Stomach smooth muscle (tissue), 2 donors: ENCODE measurements around the gene GTF2A1.
A peak's percentile ranks its signal among the peaks of the same experiment; 100 is the strongest.

Experiments
- H3K27ac ChIP-seq: one replicate; pipeline ENCODE4 v1.7.0; 2013; ENCODE audit warnings: mild to moderate bottlenecking, low read length, inconsistent platforms
- H3K27me3 ChIP-seq, 2 donors: one replicate each; pipeline ENCODE4 v1.7.0; 2013; ENCODE audit warnings: low read length in 2 of 2; ENCODE audit not compliant: insufficient read depth in 2 of 2, control insufficient read depth in 1 of 2
- H3K36me3 ChIP-seq, 2 donors: one replicate each; pipeline ENCODE4 v1.7.0; 2013; ENCODE audit warnings: low read length in 2 of 2; ENCODE audit not compliant: control insufficient read depth in 2 of 2, insufficient read depth in 2 of 2
- H3K4me1 ChIP-seq: one replicate; pipeline ENCODE4 v1.7.0; 2013; ENCODE audit warnings: low read length; ENCODE audit not compliant: control insufficient read depth, insufficient read depth
- H3K4me3 ChIP-seq, 2 donors: one replicate each; pipeline ENCODE4 v1.7.0; 2013; ENCODE audit warnings: low read length in 2 of 2
- H3K9ac ChIP-seq, 2 donors: one replicate each; pipeline ENCODE4 v1.7.0; 2013; ENCODE audit warnings: low read length in 2 of 2, mild to moderate bottlenecking in 1 of 2
- H3K9me3 ChIP-seq, 2 donors: one replicate each; pipeline ENCODE4 v1.7.0; 2013; ENCODE audit warnings: low read length in 2 of 2; ENCODE audit not compliant: control insufficient read depth in 2 of 2
- donor health status: healthy.
- donor health status: Pancreatic carcinoma.

GTF2A1 gene

DNA sequence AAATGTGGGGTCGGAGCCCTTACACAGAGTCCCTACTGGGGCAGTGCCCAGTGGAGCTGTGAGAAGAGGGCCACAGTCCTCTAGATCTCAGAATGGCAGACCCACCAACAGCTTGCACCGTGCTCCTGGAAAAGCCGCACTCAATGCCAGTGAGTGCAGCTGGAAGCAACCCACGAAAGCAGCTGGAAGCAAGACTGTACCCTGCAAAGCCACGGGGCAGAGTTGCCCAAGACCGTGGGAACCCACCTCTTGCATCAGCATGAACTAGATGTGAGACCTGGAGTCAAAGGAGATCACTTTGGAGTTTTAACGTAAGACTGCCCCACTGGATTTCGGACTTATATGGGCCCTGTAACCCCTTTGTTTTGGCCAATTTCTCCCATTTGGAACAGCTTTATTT lies 12.3 kb downstream of the GTF2A1 start:
- no peaks in the 10 kb centered on the region for H3K4me1 ChIP-seq
- H3K27me3 ChIP-seq, result no peaks in the 10 kb centered on the region
- no peak overlapping the region for H3K27ac ChIP-seq
- H3K36me3 ChIP-seq, result peaks cover 3 to 14% of the 10 kb centered on the region in 2 donors
- no peak overlapping the region for H3K4me3 ChIP-seq
- H3K9ac ChIP-seq, result no peak overlapping the region
- no peaks in the 10 kb centered on the region for H3K9me3 ChIP-seq

DNA sequence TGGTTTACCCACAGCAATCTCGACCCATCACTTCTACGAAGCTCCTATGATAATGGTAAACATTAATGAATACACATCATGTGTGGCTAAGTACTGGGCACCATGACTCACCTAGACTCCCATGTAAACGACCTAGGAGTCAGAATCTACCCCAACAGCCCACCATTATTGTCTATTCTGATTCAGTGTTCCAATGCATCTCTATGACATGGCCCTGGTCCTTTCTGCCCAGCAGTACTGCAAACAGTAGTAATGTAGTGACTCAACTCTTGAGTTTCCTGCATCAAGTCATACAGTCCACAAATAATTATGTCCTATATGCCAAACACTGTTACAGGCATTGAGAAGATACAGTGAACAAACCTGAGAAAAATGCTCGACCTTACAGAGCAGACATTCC lies 14.6 kb downstream of the GTF2A1 start:
- H3K27ac ChIP-seq, result no peak overlapping the region
- H3K4me1 ChIP-seq, result no peaks in the 10 kb centered on the region
- H3K36me3 ChIP-seq, result peaks cover 10 to 17% of the 10 kb centered on the region in 2 donors
- no peaks in the 10 kb centered on the region for H3K9me3 ChIP-seq
- H3K4me3 ChIP-seq, result no peak overlapping the region
- no peaks in the 10 kb centered on the region for H3K27me3 ChIP-seq
- H3K9ac ChIP-seq, result no peak overlapping the region

DNA sequence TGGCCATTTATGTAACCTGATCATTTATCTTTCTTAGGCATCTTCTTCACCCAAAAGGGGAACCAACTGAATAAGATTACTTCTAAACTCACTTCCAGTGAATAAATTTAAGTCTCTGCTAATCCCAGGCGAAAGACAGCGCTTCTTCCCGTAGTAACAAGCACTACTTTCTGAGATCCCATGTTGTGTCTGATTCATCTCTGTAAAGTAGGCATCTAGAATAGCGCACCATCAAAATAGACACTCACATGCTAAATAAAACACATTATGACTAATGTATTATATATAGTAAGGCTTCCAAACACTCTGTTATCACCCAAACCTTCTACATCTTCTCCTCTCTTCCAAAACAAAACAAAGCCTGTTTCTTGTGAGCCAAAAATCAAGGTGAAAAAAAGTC lies 15.1 kb downstream of the GTF2A1 start:
- Histone ChIP-seq H3K4me3 (no peak overlapping the region), H3K27me3 (no peaks in the 10 kb centered on the region), H3K36me3 (peaks cover 10 to 17% of the 10 kb centered on the region in 2 donors), H3K27ac (no peak overlapping the region), H3K9ac (no peak overlapping the region), H3K9me3 (no peaks in the 10 kb centered on the region), H3K4me1 (no peaks in the 10 kb centered on the region)

DNA sequence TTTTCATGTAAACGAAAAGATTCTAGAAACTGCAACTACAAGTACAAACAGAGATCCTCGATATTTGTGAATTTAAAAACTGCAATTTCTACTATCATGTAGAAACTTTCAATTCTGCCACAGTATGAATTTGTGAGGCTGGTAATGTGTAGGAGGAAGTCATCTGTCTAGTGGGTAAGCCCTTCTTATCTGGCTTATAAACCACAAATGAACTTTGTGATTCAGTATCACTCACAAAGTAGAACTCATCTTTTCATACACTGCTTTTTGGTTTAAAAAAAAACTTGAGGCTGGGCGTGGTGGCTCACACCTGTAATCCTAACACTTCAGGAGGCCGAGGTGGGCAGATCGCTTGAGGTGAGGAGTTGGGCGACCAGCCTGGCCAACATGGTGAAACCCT lies 20.7 kb downstream of the GTF2A1 start:
- H3K4me1 ChIP-seq, result no peaks in the 10 kb centered on the region
- H3K36me3 ChIP-seq, result peaks cover 15 to 19% of the 10 kb centered on the region in 2 donors
- H3K9me3 ChIP-seq, result no peaks in the 10 kb centered on the region
- H3K4me3 ChIP-seq, result no peak overlapping the region
- no peak overlapping the region for H3K9ac ChIP-seq
- H3K27me3 ChIP-seq, result no peaks in the 10 kb centered on the region
- no peak overlapping the region for H3K27ac ChIP-seq

DNA sequence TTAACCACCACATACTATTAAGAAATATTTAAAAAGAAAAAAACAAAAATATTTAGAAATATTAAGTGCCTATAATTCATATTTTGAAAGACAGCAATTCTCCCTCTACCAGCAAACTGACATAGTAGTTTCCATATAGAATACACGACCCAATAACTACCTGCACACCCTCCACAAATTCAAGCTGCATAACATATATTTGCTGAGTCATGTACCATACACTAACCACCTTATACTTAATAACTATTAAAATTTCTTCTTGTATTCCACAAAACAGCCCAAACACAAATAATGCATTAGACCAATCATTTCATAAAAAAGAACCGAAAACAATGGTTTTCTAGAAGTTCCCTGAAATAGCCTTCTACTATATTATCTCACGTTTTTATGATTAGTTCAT lies 21.7 kb downstream of the GTF2A1 start:
- Histone ChIP-seq H3K4me3 (no peak overlapping the region), H3K36me3 (peaks cover 15 to 19% of the 10 kb centered on the region in 2 donors), H3K9me3 (no peaks in the 10 kb centered on the region), H3K27me3 (no peaks in the 10 kb centered on the region), H3K9ac (no peak overlapping the region), H3K4me1 (no peaks in the 10 kb centered on the region), H3K27ac (no peak overlapping the region)

DNA sequence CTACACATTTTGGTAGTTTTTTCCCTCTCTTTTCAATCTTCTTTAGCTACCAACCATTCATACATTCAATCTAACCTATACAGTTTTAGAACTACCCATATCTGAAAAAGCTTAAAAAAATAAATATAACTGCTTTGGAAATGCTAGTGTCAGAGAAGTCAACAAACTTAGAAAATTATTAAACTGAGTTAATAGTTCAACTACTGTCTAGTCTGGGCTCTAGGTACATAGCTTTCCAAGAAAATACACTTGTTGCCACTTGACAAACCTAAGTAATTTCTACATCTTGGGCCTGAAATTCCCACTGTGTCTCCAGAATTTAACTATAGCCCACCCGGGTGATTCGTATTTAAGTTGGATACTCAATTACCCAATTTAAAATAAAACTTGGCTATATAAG lies 22.1 kb downstream of the GTF2A1 start:
- Histone ChIP-seq H3K36me3 (peaks cover 12 to 19% of the 10 kb centered on the region in 2 donors), H3K4me1 (no peaks in the 10 kb centered on the region), H3K4me3 (no peak overlapping the region), H3K27ac (no peak overlapping the region), H3K9me3 (no peaks in the 10 kb centered on the region), H3K9ac (no peak overlapping the region), H3K27me3 (no peaks in the 10 kb centered on the region)

DNA sequence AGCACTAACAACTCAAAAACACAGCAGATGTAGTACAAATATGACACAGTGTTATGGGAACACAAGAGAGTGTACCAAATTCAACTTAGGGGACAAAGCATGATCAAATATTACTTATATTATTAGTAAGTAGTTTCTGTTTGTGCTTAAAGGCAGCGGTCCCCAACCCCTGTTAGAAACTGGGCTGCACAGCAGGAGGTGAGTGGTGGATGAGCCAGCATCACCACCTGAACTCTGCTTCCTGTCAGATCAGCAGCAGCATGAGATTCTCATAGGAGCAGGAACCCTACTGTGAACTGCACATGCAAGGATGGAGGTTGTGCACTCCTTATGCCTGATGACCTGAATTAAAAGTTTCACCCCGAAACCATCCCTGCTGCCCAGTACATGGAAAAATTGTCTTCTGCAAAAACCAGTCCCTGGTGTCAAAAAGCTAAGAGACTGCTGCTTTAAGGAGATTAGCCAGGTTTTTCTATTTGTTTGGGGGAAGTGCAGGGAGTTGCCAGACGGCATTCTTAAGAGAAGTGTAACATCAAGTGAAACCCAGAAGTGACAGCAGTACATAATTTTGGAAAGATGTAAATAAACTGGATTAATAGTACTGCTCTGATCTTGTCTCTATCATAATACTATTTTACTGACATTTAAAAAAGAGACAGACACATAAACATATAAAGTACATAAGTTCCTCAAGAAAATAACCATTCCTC lies 26.7 kb downstream of the GTF2A1 start:
- H3K4me1 ChIP-seq, result no peaks in the 10 kb centered on the region
- no peak overlapping the region for H3K4me3 ChIP-seq
- no peaks in the 10 kb centered on the region for H3K27me3 ChIP-seq
- peaks cover 13 to 16% of the 10 kb centered on the region in 2 donors for H3K36me3 ChIP-seq
- H3K27ac ChIP-seq, result no peak overlapping the region
- H3K9me3 ChIP-seq, result no peaks in the 10 kb centered on the region
- no peak overlapping the region for H3K9ac ChIP-seq

DNA sequence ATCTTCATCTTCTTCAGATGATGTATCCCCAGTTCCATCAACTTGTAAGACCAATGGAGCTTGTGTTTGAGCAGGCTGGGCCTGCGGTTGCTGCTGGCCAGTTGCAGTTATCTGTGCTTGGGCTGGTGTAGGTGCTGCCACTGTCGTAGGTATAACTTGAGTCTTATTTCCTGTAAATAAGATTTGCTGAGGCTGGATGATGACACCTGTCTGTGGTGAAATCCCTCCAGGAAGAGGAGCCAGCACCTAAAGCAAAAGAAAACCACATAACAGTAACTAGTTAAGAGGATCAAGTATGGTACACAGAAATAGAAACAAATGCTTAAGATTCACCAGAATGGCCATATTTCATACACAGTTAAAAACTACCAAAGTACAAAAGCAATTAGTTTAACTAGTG lies 28.2 kb downstream of the GTF2A1 start:
- no peaks in the 10 kb centered on the region for H3K4me1 ChIP-seq
- no peak overlapping the region for H3K9ac ChIP-seq
- H3K4me3 ChIP-seq, result no peak overlapping the region
- no peaks in the 10 kb centered on the region for H3K27me3 ChIP-seq
- peaks cover 13 to 16% of the 10 kb centered on the region in 2 donors for H3K36me3 ChIP-seq
- H3K27ac ChIP-seq, result no peak overlapping the region
- no peaks in the 10 kb centered on the region for H3K9me3 ChIP-seq

DNA sequence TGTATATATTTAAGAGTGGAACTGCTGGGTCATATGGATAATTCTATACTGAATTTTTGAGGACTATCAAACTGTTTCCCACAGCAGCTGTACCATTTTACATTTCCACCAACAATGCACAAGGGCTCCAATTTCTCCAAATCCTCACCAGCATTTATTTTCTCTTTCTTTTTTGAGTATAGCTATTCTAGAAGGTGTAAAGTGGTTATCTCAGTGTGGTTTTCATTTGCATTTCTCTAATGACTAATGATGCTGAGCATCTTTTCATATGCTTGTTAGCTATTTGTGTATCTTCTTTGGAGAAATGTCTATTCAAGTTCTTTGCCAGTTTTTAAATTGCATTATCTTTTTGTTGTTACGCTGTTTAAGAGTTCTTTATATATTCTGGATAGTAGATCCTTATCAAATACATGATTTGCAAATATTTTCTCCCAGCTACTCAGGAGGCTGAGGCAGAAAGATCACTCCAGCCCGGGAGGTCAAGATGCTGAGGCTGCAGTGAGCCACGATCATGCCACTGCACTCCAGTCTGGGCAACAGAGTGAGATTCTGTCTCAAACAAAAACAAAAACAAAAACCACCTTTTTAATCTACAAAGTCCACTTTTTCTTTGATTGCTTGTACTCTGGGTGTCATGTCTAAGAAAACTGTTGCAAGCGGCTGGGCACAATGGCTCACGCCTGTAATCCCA lies 32.8 kb downstream of the GTF2A1 start:
- Histone ChIP-seq H3K4me3 (no peak overlapping the region), H3K4me1 (no peaks in the 10 kb centered on the region), H3K27me3 (no peaks in the 10 kb centered on the region), H3K9me3 (no peaks in the 10 kb centered on the region), H3K36me3 (peaks cover 7 to 8% of the 10 kb centered on the region in 2 donors), H3K27ac (no peak overlapping the region), H3K9ac (no peak overlapping the region)

DNA sequence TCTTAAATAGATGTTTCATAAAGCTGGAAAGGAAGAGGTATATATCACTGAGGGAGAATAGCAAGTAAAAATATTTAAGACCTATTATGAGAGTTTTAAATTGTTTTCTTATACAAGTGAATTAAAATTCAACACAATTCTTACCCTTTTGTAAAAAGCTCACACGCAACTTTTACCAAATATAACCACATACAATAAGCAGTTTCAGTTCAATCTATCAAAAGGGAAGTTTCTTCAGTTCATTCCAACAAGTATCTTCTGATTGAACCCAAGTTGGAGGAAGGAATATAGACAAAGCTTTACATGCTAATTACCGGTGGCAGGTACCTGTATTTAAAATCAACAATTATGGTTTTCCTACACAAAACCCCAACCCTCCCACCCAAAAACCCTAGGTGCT lies 41.1 kb downstream of the GTF2A1 start:
- H3K27me3 ChIP-seq, result no peaks in the 10 kb centered on the region
- H3K4me1 ChIP-seq, result no peaks in the 10 kb centered on the region
- no peak overlapping the region for H3K27ac ChIP-seq
- H3K9ac ChIP-seq, result no peak overlapping the region
- H3K9me3 ChIP-seq, result no peaks in the 10 kb centered on the region
- H3K4me3 ChIP-seq, result no peak overlapping the region
- no peaks in the 10 kb centered on the region for H3K36me3 ChIP-seq

DNA sequence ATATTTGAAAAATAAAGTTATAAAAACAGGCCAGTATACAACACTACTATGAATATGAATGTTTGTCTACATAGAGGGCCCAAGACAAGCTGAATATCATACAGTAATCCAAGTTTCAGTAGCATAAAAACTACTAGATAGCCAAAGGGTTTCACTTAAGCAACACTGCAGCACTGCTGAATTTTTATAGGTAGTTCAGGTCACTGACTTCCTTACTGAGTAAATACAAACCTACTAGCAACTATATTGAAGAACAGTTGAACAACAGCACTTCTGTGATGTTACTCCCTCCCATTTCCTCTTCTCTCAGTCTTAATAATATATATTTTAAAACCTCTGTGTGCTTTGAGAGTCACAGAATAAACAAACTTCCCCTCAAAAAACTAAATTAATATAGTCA lies 42.7 kb downstream of the GTF2A1 start:
- Histone ChIP-seq H3K9me3 (no peaks in the 10 kb centered on the region), H3K27me3 (no peaks in the 10 kb centered on the region), H3K27ac (no peak overlapping the region), H3K4me1 (no peaks in the 10 kb centered on the region), H3K4me3 (peak overlapping the region; percentile 47 to 70), H3K36me3 (no peaks in the 10 kb centered on the region), H3K9ac (peak overlapping the region in 1 of 2 donors; percentile 8)
